ENCODE measurements around the gene PPP1R3D.
"Not testable (repeated sequence)": the region's sequence is repeated elsewhere in the genome, so short reads cannot be mapped to it uniquely, and the experiment has no call there.

Gene PPP1R3D

GRCh38 chr20:59971428-59971827, 31.3 kb upstream of the PPP1R3D start:
- peaks cover 0 to 3% of the 10 kb centered on the region in 2 donors for H3K4me1 ChIP-seq (ENCODE audit: control insufficient read depth in 1 of 2, insufficient read depth in 2 of 2, low read length in 2 of 2)
- no peak overlapping the region for H3K27ac ChIP-seq (ENCODE audit: low read length)
- H3K9me3 ChIP-seq (ENCODE audit: control insufficient read depth in 1 of 2, low read length in 2 of 2): no peaks in the 10 kb centered on the region
- no peak overlapping the region for H3K4me3 ChIP-seq (ENCODE audit: low read depth in 1 of 2, low read length in 2 of 2)
- no peaks in the 10 kb centered on the region for H3K27me3 ChIP-seq (ENCODE audit: low read depth, low read length)
- no peaks in the 10 kb centered on the region for H3K36me3 ChIP-seq (ENCODE audit: control insufficient read depth in 1 of 2, insufficient read depth in 2 of 2, low read length in 2 of 2)

- Histone ChIP-seq H3K27ac (ENCODE audit: low read length) (no peak overlapping the region), H3K4me3 (ENCODE audit: low read depth in 1 of 2, low read length in 2 of 2) (no peak overlapping the region), H3K27me3 (ENCODE audit: low read depth, low read length) (no peaks in the 10 kb centered on the region), H3K9me3 (ENCODE audit: control insufficient read depth in 1 of 2, low read length in 2 of 2) (no peaks in the 10 kb centered on the region), H3K36me3 (ENCODE audit: control insufficient read depth in 1 of 2, insufficient read depth in 2 of 2, low read length in 2 of 2) (no peaks in the 10 kb centered on the region), H3K4me1 (ENCODE audit: control insufficient read depth in 1 of 2, insufficient read depth in 2 of 2, low read length in 2 of 2) (no peaks in the 10 kb centered on the region)
Measured at GRCh38 chr20:59966428-59966827, 26.3 kb upstream of the PPP1R3D start.

GRCh38 chr20:59962155-59962554, 22.1 kb upstream of the PPP1R3D start:
- no peaks in the 10 kb centered on the region for H3K27me3 ChIP-seq (ENCODE audit: low read depth, low read length)
- no peak overlapping the region for H3K4me3 ChIP-seq (ENCODE audit: low read depth in 1 of 2, low read length in 2 of 2)
- H3K9me3 ChIP-seq (ENCODE audit: control insufficient read depth in 1 of 2, low read length in 2 of 2): no peaks in the 10 kb centered on the region
- no peak overlapping the region for H3K27ac ChIP-seq (ENCODE audit: low read length)
- no peaks in the 10 kb centered on the region for H3K36me3 ChIP-seq (ENCODE audit: control insufficient read depth in 1 of 2, insufficient read depth in 2 of 2, low read length in 2 of 2)
- no peaks in the 10 kb centered on the region for H3K4me1 ChIP-seq (ENCODE audit: control insufficient read depth in 1 of 2, insufficient read depth in 2 of 2, low read length in 2 of 2)

- no peak overlapping the region for H3K4me3 ChIP-seq (ENCODE audit: low read depth in 1 of 2, low read length in 2 of 2)
- H3K9me3 ChIP-seq (ENCODE audit: control insufficient read depth in 1 of 2, low read length in 2 of 2): no peaks in the 10 kb centered on the region
- H3K27me3 ChIP-seq (ENCODE audit: low read depth, low read length): no peaks in the 10 kb centered on the region
- no peaks in the 10 kb centered on the region for H3K36me3 ChIP-seq (ENCODE audit: control insufficient read depth in 1 of 2, insufficient read depth in 2 of 2, low read length in 2 of 2)
- H3K27ac ChIP-seq (ENCODE audit: low read length): no peak overlapping the region
- no peaks in the 10 kb centered on the region for H3K4me1 ChIP-seq (ENCODE audit: control insufficient read depth in 1 of 2, insufficient read depth in 2 of 2, low read length in 2 of 2)
Measured at GRCh38 chr20:59961423-59961822, 21.3 kb upstream of the PPP1R3D start.

- Histone ChIP-seq H3K36me3 (ENCODE audit: control insufficient read depth in 1 of 2, insufficient read depth in 2 of 2, low read length in 2 of 2) (no peaks in the 10 kb centered on the region), H3K4me1 (ENCODE audit: control insufficient read depth in 1 of 2, insufficient read depth in 2 of 2, low read length in 2 of 2) (no peaks in the 10 kb centered on the region), H3K27ac (ENCODE audit: low read length) (no peak overlapping the region), H3K9me3 (ENCODE audit: control insufficient read depth in 1 of 2, low read length in 2 of 2) (no peaks in the 10 kb centered on the region), H3K27me3 (ENCODE audit: low read depth, low read length) (no peaks in the 10 kb centered on the region), H3K4me3 (ENCODE audit: low read depth in 1 of 2, low read length in 2 of 2) (no peak overlapping the region)
Measured at GRCh38 chr20:59958626-59959025, 18.5 kb upstream of the PPP1R3D start.

- Histone ChIP-seq H3K9me3 (ENCODE audit: control insufficient read depth in 1 of 2, low read length in 2 of 2) (no peaks in the 10 kb centered on the region), H3K36me3 (ENCODE audit: control insufficient read depth in 1 of 2, insufficient read depth in 2 of 2, low read length in 2 of 2) (no peaks in the 10 kb centered on the region), H3K27me3 (ENCODE audit: low read depth, low read length) (no peaks in the 10 kb centered on the region), H3K4me3 (ENCODE audit: low read depth in 1 of 2, low read length in 2 of 2) (no peak within 1 kb of the TSS), H3K4me1 (ENCODE audit: control insufficient read depth in 1 of 2, insufficient read depth in 2 of 2, low read length in 2 of 2) (no peaks in the 10 kb centered on the region), H3K27ac (ENCODE audit: low read length) (no peak within 1 kb of the TSS)
Measured at GRCh38 chr20:59958123-59958522, 18.0 kb upstream of the PPP1R3D start, which contains the start of gene CDH26. Gene CDH26, plus strand, starts transcription at chr20:59958423. Its CDS starts 304 bp downstream, at chr20:59958727.

GRCh38 chr20:59957568-59957967, 17.5 kb upstream of the PPP1R3D start:
- H3K9me3 ChIP-seq (ENCODE audit: control insufficient read depth in 1 of 2, low read length in 2 of 2); H3K4me1 ChIP-seq (ENCODE audit: control insufficient read depth in 1 of 2, insufficient read depth in 2 of 2, low read length in 2 of 2); H3K27me3 ChIP-seq (ENCODE audit: low read depth, low read length); H3K4me3 ChIP-seq (ENCODE audit: low read depth in 1 of 2, low read length in 2 of 2); H3K36me3 ChIP-seq (ENCODE audit: control insufficient read depth in 1 of 2, insufficient read depth in 2 of 2, low read length in 2 of 2); H3K27ac ChIP-seq (ENCODE audit: low read length): not testable (repeated sequence)

- Histone ChIP-seq H3K27ac (ENCODE audit: low read length) (no peak overlapping the region), H3K9me3 (ENCODE audit: control insufficient read depth in 1 of 2, low read length in 2 of 2) (no peaks in the 10 kb centered on the region), H3K36me3 (ENCODE audit: control insufficient read depth in 1 of 2, insufficient read depth in 2 of 2, low read length in 2 of 2) (no peaks in the 10 kb centered on the region), H3K4me1 (ENCODE audit: control insufficient read depth in 1 of 2, insufficient read depth in 2 of 2, low read length in 2 of 2) (no peaks in the 10 kb centered on the region), H3K27me3 (ENCODE audit: low read depth, low read length) (no peaks in the 10 kb centered on the region), H3K4me3 (ENCODE audit: low read depth in 1 of 2, low read length in 2 of 2) (no peak overlapping the region)
Measured at GRCh38 chr20:59955131-59955796, 15.2 kb upstream of the PPP1R3D start.

GRCh38 chr20:59954718-59955117, 14.6 kb upstream of the PPP1R3D start:
- H3K4me1 ChIP-seq (ENCODE audit: control insufficient read depth in 1 of 2, insufficient read depth in 2 of 2, low read length in 2 of 2): peaks cover 0 to 2% of the 10 kb centered on the region in 2 donors
- H3K27me3 ChIP-seq (ENCODE audit: low read depth, low read length): no peaks in the 10 kb centered on the region
- H3K27ac ChIP-seq (ENCODE audit: low read length): no peak overlapping the region
- H3K9me3 ChIP-seq (ENCODE audit: control insufficient read depth in 1 of 2, low read length in 2 of 2): no peaks in the 10 kb centered on the region
- H3K36me3 ChIP-seq (ENCODE audit: control insufficient read depth in 1 of 2, insufficient read depth in 2 of 2, low read length in 2 of 2): no peaks in the 10 kb centered on the region
- H3K4me3 ChIP-seq (ENCODE audit: low read depth in 1 of 2, low read length in 2 of 2): no peak overlapping the region

- Histone ChIP-seq H3K27ac (ENCODE audit: low read length) (no peak overlapping the region), H3K9me3 (ENCODE audit: control insufficient read depth in 1 of 2, low read length in 2 of 2) (no peaks in the 10 kb centered on the region), H3K4me1 (ENCODE audit: control insufficient read depth in 1 of 2, insufficient read depth in 2 of 2, low read length in 2 of 2) (peaks cover 0 to 18% of the 10 kb centered on the region in 2 donors), H3K27me3 (ENCODE audit: low read depth, low read length) (no peaks in the 10 kb centered on the region), H3K4me3 (ENCODE audit: low read depth in 1 of 2, low read length in 2 of 2) (no peak overlapping the region), H3K36me3 (ENCODE audit: control insufficient read depth in 1 of 2, insufficient read depth in 2 of 2, low read length in 2 of 2) (peaks cover 0 to 5% of the 10 kb centered on the region in 2 donors)
Measured at GRCh38 chr20:59949911-59950310, 9.8 kb upstream of the PPP1R3D start.

- Histone ChIP-seq H3K4me3 (ENCODE audit: low read depth in 1 of 2, low read length in 2 of 2) (no peak overlapping the region), H3K36me3 (ENCODE audit: control insufficient read depth in 1 of 2, insufficient read depth in 2 of 2, low read length in 2 of 2) (peaks cover 8 to 14% of the 10 kb centered on the region in 2 donors), H3K27me3 (ENCODE audit: low read depth, low read length) (no peaks in the 10 kb centered on the region), H3K9me3 (ENCODE audit: control insufficient read depth in 1 of 2, low read length in 2 of 2) (no peaks in the 10 kb centered on the region), H3K4me1 (ENCODE audit: control insufficient read depth in 1 of 2, insufficient read depth in 2 of 2, low read length in 2 of 2) (peaks cover 0 to 18% of the 10 kb centered on the region in 2 donors), H3K27ac (ENCODE audit: low read length) (no peak overlapping the region)
Measured at GRCh38 chr20:59948828-59949720, 9.0 kb upstream of the PPP1R3D start.

All from muscle layer of duodenum (tissue), 2 donors.